Hepatocyte (in vitro differentiated cells): Measurements from ENCODE around the gene EHBP1. TPM values are rescaled to one million over a fixed set of nuclear protein-coding genes. Genes with fewer than 3 reads are reported as not detected.
"Not testable (repeated sequence)": the region's sequence is repeated elsewhere in the genome, so short reads cannot be mapped to it uniquely, and the experiment has no call there.

Experiments used
- DNase-seq: peaks from one replicate; pipeline ENCODE4 v3.0.0-alpha.2; 2016; ENCODE audit warnings: low spot score
- H2AFZ ChIP-seq: fragments of 200-600 bp; sonication (generic); 2 replicates; pipeline ENCODE4 v1.6.0; 2016; ENCODE audit warnings: antibody characterized with exemption, mild to moderate bottlenecking
- H3K27ac ChIP-seq: fragments of 200-600 bp; sonication (generic); 2 replicates; pipeline ENCODE4 v1.5.1; 2016; ENCODE audit warnings: mild to moderate bottlenecking
- H3K27me3 ChIP-seq: fragments of 200-600 bp; sonication (generic); 2 replicates; pipeline ENCODE4 v1.6.1; 2016
- H3K36me3 ChIP-seq: fragments of 200-600 bp; sonication (generic); replicated peaks from 2 replicates; pipeline ENCODE4 v1.5.1; 2016; ENCODE audit warnings: low read depth; ENCODE audit not compliant: insufficient read depth
- H3K4me1 ChIP-seq: fragments of 200-600 bp; sonication (generic); 2 replicates; pipeline ENCODE4 v1.5.1; 2016; ENCODE audit warnings: mild to moderate bottlenecking, moderate library complexity; ENCODE audit not compliant: insufficient read depth
- H3K4me2 ChIP-seq: fragments of 200-600 bp; sonication (generic); 2 replicates; pipeline ENCODE4 v1.6.0; 2016
- H3K4me3 ChIP-seq: fragments of 200-600 bp; sonication (generic); 2 replicates; pipeline ENCODE4 v1.5.1; 2016; ENCODE audit warnings: mild to moderate bottlenecking
- H3K79me2 ChIP-seq: fragments of 200-600 bp; sonication (generic); 2 replicates; pipeline ENCODE4 v1.6.0; 2017; ENCODE audit warnings: mild to moderate bottlenecking
- H3K9me2 ChIP-seq: fragments of 200-600 bp; sonication (generic); replicated peaks from 2 replicates; pipeline ENCODE4 v1.6.0; 2017; ENCODE audit warnings: mild to moderate bottlenecking; ENCODE audit not compliant: insufficient read depth
- H3K9me3 ChIP-seq: fragments of 200-600 bp; sonication (generic); 2 replicates; pipeline ENCODE4 v1.5.1; 2016; ENCODE audit warnings: low read depth, mild to moderate bottlenecking
- H4K20me1 ChIP-seq: fragments of 200-600 bp; sonication (generic); 2 replicates; pipeline ENCODE4 v1.6.0; 2016; ENCODE audit warnings: mild to moderate bottlenecking; ENCODE audit not compliant: insufficient read depth, poor library complexity, severe bottlenecking
- EZH2 ChIP-seq: fragments of 200-600 bp; sonication (generic); IDR thresholded peaks from 2 replicates; pipeline ENCODE4 v1.6.1; 2016; ENCODE audit warnings: antibody characterized with exemption, mild to moderate bottlenecking, borderline replicate concordance
- EZH2phosphoT487 ChIP-seq: fragments of 200-600 bp; sonication (generic); IDR thresholded peaks from one replicate; pipeline ENCODE4 v1.6.1; 2018; ENCODE audit warnings: antibody characterized with exemption, mild to moderate bottlenecking, low read depth, moderate library complexity; ENCODE audit not compliant: unreplicated experiment, severe bottlenecking
- WGBS: methylation state at CpG from one replicate; pipeline ENCODE4 v1.1.6; 2016; ENCODE audit warnings: low lambda C conversion rate; ENCODE audit errors: missing lambda C conversion rate; 5-methylcytosine and 5-hydroxymethylcytosine counted together
- polyA plus RNA-seq: library from polyadenylated mRNA; unstranded; fragments of >200 nt; fragmentation: Nextera tagmentation; extraction: Ambion mirVana; gene quantifications from 2 replicates; pipeline ENCODE4 v1.2.1, GENCODE V29; 2016
- total RNA-seq: library from RNA; depleted of rRNA; stranded (reverse); fragments of >200 nt; gene quantifications from 2 replicates; pipeline ENCODE4 v1.2.3, GENCODE V29; 2014
- TF ChIP-seq, protein P1 (sequence below): fragments of 200-600 bp; sonication (generic); IDR thresholded peaks from 2 replicates; pipeline ENCODE4 v1.5.1; 2016; ENCODE audit warnings: antibody characterized with exemption, mild to moderate bottlenecking; ENCODE audit not compliant: poor library complexity

EHBP1 gene
- total and polyA plus RNA-seq, 2 experiments from 2014 or later, result 11.4 to 34.6 TPM

DNA sequence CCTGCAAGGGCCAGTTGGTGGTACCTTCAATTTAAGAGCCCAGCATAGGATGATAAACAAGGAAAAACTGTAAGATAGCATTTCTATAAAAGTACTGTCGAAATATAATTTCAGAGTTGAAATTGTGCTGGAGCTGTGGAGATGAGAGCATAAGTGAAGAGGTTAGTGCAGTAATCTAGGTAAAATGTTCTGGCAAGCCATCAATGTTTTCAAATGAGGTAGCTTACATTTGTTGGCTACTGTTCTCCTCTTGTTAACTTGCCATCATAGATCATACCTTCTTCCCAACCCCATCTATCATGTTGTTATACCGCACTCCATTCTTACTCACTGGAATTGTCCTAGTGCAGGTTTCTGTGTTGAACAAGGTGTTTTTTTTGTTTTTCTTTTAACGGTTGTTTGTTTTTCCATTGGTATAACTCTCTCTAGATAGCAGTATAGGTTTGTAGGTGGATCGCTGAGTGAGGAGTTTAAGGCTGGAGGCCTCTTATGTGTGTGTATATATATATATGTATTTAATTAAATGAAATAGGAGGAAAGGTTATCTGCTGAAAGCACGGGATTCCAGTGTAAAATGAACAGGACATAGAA is 40.5 kb downstream of the EHBP1 start:
- 91% methylated on average over 5 of the region's 5 CpGs for WGBS
- Histone ChIP-seq H3K4me1 (no peaks in the 10 kb centered on the region), H3K4me2 (no peak overlapping the region), H3K79me2 (peaks cover 68% of the 10 kb centered on the region), H2AFZ (no peak overlapping the region), H4K20me1 (no peaks in the 10 kb centered on the region), H3K27ac (no peak overlapping the region), H3K36me3 (no peaks in the 10 kb centered on the region), H3K9me3 (peaks cover 3% of the 10 kb centered on the region), H3K9me2 (no peaks in the 10 kb centered on the region), H3K4me3 (no peak overlapping the region), H3K27me3 (no peaks in the 10 kb centered on the region)
- DNase-seq, result no peak
- TF ChIP-seq, protein P1, sequence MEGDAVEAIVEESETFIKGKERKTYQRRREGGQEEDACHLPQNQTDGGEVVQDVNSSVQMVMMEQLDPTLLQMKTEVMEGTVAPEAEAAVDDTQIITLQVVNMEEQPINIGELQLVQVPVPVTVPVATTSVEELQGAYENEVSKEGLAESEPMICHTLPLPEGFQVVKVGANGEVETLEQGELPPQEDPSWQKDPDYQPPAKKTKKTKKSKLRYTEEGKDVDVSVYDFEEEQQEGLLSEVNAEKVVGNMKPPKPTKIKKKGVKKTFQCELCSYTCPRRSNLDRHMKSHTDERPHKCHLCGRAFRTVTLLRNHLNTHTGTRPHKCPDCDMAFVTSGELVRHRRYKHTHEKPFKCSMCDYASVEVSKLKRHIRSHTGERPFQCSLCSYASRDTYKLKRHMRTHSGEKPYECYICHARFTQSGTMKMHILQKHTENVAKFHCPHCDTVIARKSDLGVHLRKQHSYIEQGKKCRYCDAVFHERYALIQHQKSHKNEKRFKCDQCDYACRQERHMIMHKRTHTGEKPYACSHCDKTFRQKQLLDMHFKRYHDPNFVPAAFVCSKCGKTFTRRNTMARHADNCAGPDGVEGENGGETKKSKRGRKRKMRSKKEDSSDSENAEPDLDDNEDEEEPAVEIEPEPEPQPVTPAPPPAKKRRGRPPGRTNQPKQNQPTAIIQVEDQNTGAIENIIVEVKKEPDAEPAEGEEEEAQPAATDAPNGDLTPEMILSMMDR, result no peak
- TF ChIP-seq EZH2phosphoT487 (no peak), EZH2 (no peak)

DNA sequence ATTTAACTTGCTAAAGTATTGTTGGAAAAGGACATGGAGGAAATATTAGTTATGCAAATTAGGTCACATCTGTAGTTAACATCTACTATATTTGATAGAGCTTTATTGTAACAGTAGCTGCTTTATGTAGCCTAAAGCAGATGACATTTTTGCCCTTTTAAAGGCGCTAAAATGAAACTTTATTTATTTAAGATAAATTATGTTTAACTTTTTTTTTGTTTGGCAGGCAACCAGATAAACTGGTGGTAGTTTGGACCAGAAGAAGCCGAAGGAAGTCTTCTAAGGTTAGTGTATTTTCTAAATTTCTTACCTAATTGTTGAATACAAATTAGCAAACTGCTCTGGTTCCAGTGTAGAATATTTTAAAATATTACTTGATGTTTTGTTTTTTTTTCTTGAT is 41.7 kb downstream of the EHBP1 start:
- Histone ChIP-seq H4K20me1 (no peaks in the 10 kb centered on the region), H3K36me3 (no peaks in the 10 kb centered on the region), H3K4me1 (no peaks in the 10 kb centered on the region), H2AFZ (no peak overlapping the region), H3K79me2 (peaks cover 57% of the 10 kb centered on the region), H3K9me2 (no peaks in the 10 kb centered on the region), H3K27me3 (no peaks in the 10 kb centered on the region), H3K27ac (no peak overlapping the region), H3K4me3 (no peak overlapping the region), H3K9me3 (peaks cover 3% of the 10 kb centered on the region), H3K4me2 (no peak overlapping the region)
- DNase-seq, result no peak
- no peak for TF ChIP-seq EZH2
- no peak for TF ChIP-seq EZH2phosphoT487
- TF ChIP-seq, protein P1, result no peak
- WGBS, result 83% methylated on average over 2 of the region's 2 CpGs

DNA sequence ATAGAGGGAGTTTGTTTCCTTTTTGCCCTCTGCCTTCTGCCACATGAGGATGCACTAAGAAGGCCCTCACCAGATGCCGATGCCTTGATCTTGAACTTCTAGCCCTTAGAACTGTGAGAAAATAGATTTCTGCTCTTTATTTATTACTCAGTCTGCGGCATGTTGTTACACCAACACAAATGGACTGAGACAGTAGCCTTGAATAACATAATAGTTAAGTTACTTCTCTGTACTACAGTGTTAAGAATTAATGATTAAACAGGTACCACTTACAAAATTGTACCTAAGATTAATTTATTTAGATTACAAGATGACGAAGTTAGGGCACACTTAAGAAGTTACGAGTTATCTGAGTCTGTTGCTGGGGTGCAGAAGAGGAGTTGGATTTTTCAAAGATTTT is 42.4 kb downstream of the EHBP1 start:
- Histone ChIP-seq H4K20me1 (no peaks in the 10 kb centered on the region), H3K27ac (no peak overlapping the region), H3K4me1 (no peaks in the 10 kb centered on the region), H3K36me3 (no peaks in the 10 kb centered on the region), H3K9me2 (no peaks in the 10 kb centered on the region), H3K9me3 (peaks cover 3% of the 10 kb centered on the region), H3K27me3 (no peaks in the 10 kb centered on the region), H3K79me2 (peaks cover 49% of the 10 kb centered on the region), H3K4me3 (no peak overlapping the region), H2AFZ (no peak overlapping the region), H3K4me2 (no peak overlapping the region)
- TF ChIP-seq EZH2phosphoT487 (no peak), EZH2 (no peak)
- TF ChIP-seq, protein P1, result no peak
- no peak for DNase-seq
- 85% methylated on average over 4 of the region's 4 CpGs for WGBS

DNA sequence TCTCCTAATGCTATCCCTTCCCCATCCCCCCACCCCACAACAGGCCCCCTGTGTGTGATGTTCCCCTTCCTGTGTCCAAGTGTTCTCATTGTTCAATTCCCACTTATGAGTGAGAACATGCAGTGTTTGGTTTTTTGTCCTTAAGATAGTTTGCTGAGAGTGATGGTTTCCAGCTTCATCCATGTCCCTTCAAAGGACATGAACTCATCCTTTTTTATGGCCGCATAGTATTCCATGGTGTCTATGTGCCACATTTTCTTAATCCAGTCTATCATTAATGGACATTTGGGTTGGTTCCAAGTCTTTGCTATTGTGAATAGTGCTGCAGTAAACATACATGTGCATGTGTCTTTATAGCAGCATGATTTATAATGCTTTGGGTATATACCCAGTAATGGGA is 43.6 kb downstream of the EHBP1 start:
- H3K9me3 ChIP-seq, H3K4me1 ChIP-seq, H3K27me3 ChIP-seq, H3K4me3 ChIP-seq, H2AFZ ChIP-seq, H3K36me3 ChIP-seq, H3K4me2 ChIP-seq, H3K27ac ChIP-seq, H4K20me1 ChIP-seq, H3K9me2 ChIP-seq, DNase-seq: not testable (repeated sequence)
- peaks cover 44% of the 10 kb centered on the region for H3K79me2 ChIP-seq
- WGBS, result 94% methylated on average over 1 of the region's 1 CpG
